ENCODE results near the gene MAF.

Gene MAF

DNA sequence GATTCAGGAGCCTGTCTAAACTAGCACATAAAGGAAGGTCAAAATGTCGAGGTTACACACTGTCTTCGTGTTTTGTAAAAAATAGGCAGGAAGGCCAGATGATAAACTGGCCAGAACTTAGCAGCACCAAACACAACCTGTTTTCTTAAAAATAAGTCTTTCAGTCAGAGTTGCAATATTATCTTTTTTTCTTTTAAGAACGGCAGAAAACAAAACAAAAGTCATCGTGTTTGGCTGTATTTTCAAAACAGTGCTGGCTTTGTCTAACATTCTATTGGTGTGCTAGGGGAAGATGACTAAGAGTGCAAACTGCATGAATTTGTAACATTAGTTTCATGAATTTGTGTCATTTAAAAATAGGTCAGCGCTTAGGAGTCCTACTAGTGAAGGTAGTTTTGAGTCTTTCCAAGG, 5.3 kb downstream of the MAF start:
- H3K4me3 ChIP-seq (ENCODE audit: control insufficient read depth, low read depth, low read length) = no peak overlapping the region
- TF ChIP-seq, protein P1, sequence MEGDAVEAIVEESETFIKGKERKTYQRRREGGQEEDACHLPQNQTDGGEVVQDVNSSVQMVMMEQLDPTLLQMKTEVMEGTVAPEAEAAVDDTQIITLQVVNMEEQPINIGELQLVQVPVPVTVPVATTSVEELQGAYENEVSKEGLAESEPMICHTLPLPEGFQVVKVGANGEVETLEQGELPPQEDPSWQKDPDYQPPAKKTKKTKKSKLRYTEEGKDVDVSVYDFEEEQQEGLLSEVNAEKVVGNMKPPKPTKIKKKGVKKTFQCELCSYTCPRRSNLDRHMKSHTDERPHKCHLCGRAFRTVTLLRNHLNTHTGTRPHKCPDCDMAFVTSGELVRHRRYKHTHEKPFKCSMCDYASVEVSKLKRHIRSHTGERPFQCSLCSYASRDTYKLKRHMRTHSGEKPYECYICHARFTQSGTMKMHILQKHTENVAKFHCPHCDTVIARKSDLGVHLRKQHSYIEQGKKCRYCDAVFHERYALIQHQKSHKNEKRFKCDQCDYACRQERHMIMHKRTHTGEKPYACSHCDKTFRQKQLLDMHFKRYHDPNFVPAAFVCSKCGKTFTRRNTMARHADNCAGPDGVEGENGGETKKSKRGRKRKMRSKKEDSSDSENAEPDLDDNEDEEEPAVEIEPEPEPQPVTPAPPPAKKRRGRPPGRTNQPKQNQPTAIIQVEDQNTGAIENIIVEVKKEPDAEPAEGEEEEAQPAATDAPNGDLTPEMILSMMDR (IDR thresholded peaks at IDR 0.05; ENCODE audit: control insufficient read depth, insufficient read depth, low read depth, low read length, missing control alignments) = no peak
- no peak for DNase-seq (ENCODE audit: low read depth)

DNA sequence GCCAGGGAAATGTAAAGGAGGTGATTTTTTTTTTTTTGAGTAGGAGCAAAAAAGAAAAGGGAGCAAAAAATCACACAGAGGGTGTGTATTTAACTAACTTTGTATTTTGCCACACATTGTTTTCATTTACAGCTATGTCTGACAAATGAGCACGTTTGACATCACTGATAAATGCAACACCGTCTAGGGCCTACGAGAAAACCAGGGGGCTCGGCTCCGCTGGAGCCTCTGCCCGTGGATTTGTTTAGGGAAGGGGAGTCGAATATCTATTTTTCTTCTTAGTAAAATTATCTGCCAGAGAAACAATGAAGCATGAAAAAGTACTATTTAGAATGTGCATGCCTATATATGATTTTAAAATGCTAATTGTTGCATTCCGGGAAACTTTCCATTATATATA, 6.8 kb downstream of the MAF start:
- no peak overlapping the region for H3K4me3 ChIP-seq (ENCODE audit: control insufficient read depth, low read depth, low read length)
- TF ChIP-seq, protein P1 (IDR thresholded peaks at IDR 0.05; ENCODE audit: control insufficient read depth, insufficient read depth, low read depth, low read length, missing control alignments) = no peak
- no peak for DNase-seq (ENCODE audit: low read depth)

DNA sequence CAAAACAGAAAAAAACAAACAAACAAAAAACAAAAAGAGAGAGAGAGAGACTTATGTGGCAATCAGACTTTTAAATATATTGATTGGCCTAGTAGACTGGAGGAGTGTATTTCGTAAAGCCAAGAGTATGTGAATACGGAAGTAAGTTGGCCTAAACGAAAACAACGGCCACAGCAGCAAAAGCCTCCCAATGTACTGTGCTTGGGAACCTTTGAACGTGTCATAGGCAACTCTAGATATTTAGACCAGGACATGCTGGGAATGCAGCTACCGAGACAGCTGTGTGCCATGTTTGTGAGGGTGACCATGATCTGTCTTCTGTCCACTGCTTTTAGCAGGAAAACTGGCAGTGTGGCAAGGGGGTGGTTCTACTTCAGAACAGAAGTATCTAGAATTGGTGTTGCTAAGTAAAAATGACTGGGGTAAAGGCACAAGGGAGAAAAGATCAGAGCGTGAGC, 7.4 kb downstream of the MAF start:
- DNase-seq (ENCODE audit: low read depth) = no peak
- no peak overlapping the region for H3K4me3 ChIP-seq (ENCODE audit: control insufficient read depth, low read depth, low read length)
- TF ChIP-seq, protein P1 (IDR thresholded peaks at IDR 0.05; ENCODE audit: control insufficient read depth, insufficient read depth, low read depth, low read length, missing control alignments) = no peak

DNA sequence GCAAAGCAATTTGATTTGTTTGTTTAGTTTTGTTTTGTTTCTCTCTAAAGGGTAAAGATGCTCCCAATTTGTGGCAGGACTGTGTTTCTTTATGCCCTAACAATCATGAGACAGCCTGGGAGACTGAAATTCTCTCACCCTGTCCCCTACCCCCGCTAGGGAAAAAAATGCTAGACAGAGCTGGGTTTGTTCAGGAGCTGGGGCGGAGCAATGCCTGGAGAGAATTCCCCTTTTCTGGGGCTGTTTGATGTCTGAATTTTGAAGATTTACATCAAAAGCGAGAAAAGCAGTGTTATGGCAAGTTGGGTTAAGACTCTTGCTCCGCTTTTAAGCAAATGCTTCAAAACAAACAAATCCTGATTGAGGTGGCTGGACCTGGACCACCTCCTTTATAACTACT, 8.4 kb downstream of the MAF start:
- no peak overlapping the region for H3K4me3 ChIP-seq (ENCODE audit: control insufficient read depth, low read depth, low read length)
- TF ChIP-seq, protein P1 (IDR thresholded peaks at IDR 0.05; ENCODE audit: control insufficient read depth, insufficient read depth, low read depth, low read length, missing control alignments) = no peak
- DNase-seq (ENCODE audit: low read depth) = no peak

DNA sequence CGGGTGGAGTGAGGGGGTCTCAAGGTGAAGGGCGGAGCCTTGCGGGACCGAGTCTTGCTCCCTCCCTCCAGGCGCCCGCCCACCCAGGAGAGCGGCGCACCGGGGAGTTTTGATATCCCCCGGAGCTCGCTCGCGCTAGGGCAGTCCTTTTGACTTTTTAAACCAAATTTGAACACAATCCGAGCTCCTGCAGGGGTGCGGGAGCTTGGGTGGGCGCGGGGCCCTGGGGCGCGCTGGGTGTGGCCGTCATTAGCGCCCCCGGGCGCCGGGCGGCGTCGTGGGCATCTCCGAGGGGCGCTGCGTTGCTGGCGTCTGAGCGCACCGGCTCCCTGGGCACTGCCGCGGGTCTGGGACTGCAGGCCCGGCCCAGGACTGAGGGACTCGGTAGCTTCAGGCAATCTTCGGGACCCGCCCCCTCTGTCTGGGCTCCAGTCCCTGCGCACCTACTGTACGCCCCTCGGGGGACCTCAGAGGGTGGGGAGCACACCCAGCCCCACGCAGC, 10.9 kb downstream of the MAF start:
- H3K4me3 ChIP-seq (ENCODE audit: control insufficient read depth, low read depth, low read length) = no peak overlapping the region
- TF ChIP-seq, protein P1 (IDR thresholded peaks at IDR 0.05; ENCODE audit: control insufficient read depth, insufficient read depth, low read depth, low read length, missing control alignments) = no peak
- no peak for DNase-seq (ENCODE audit: low read depth)

DNA sequence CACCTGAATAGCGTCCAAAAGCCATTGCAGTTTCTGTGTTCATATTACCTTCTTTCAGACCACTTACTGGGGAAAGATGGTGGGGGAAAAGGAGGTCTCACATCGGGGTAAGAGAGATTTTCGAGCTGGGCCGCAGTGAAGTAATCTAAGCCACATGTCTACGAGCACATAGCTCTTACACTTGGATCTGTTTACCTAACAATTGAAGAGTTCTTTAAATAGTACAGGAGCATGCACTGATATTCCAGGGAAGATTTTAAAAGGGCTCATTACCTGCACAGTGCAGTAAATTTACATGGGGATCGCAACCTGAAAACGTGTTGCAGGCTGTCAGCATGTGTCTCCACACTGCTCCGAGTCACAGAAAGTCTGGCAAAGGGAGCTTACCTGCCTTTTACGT, 12.6 kb downstream of the MAF start:
- TF ChIP-seq, protein P1 (IDR thresholded peaks at IDR 0.05; ENCODE audit: control insufficient read depth, insufficient read depth, low read depth, low read length, missing control alignments) = no peak
- no peak for DNase-seq (ENCODE audit: low read depth)
- H3K4me3 ChIP-seq (ENCODE audit: control insufficient read depth, low read depth, low read length) = no peak overlapping the region

DNA sequence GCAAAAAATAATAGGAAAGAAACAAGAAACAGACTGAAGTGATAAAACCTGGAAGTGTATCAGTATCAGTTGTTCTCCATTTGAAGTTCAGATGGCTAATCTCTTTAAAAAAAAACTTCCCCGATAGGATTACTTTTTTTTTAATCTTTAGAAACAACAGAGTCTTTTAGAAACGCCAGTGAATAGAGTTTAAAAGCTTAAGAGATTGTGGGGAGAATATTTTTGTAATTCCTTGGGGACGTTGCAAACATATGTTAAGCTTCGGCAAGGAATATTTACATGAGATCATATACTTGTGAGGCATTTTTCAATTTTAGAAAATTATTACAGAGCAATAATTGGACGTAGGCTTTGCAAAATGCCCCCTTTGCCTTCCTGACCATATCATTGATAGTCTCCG, 13.2 kb downstream of the MAF start:
- H3K4me3 ChIP-seq (ENCODE audit: control insufficient read depth, low read depth, low read length) = no peak overlapping the region
- DNase-seq (ENCODE audit: low read depth) = no peak
- TF ChIP-seq, protein P1 (IDR thresholded peaks at IDR 0.05; ENCODE audit: control insufficient read depth, insufficient read depth, low read depth, low read length, missing control alignments) = no peak
